IMR-90 (cell line): ENCODE results near the gene TCP11. TPM values are rescaled to one million over a fixed set of nuclear protein-coding genes. Genes with fewer than 3 reads are reported as not detected.

Experiments
- ATAC-seq: fragments of 200-7000 bp; cut with Tn5 transposase; 2 replicates; pipeline ENCODE4 v1.9.1; 2020; ENCODE audit warnings: low read depth, mild to moderate bottlenecking, moderate library complexity
- BruUV-seq: library from RNA; stranded (reverse); fragments of 400-500 nt; replicated peaks from 2 replicates; lab custom pipeline; 2021; lab: Mats Ljungman, UMichigan
- CTCF ChIA-PET: fragments of 300-600 bp; formaldehyde crosslinking; extraction: SDS; loops from one replicate; lab custom pipeline; 2021; ENCODE audit warnings: antibody characterized with exemption; lab: Yijun Ruan, JAX
- POLR2A ChIA-PET: fragments of 300-600 bp; sonication (Branson Sonifier 250); formaldehyde crosslinking; loops from one replicate; lab custom pipeline; 2022; ENCODE audit warnings: antibody characterized with exemption; ENCODE audit not compliant: unreplicated experiment; lab: Charles Lee
- DNase-seq: peaks from one replicate; pipeline ENCODE4 v3.0.0; 2013
- H2AFZ ChIP-seq: replicated peaks from 2 replicates; pipeline ENCODE3; 2013; ENCODE audit warnings: low read length, mild to moderate bottlenecking; ENCODE audit not compliant: poor library complexity
- H2AK5ac ChIP-seq: 2 replicates; pipeline ENCODE4 v1.6.1; 2013; ENCODE audit warnings: low read depth, low read length, inconsistent platforms
- H2AK9ac ChIP-seq: replicated peaks from 2 replicates; pipeline ENCODE3; 2013; ENCODE audit warnings: mild to moderate bottlenecking, low read depth, low read length, moderate library complexity; ENCODE audit not compliant: poor library complexity
- H2BK120ac ChIP-seq: 2 replicates; pipeline ENCODE4 v1.6.1; 2013; ENCODE audit warnings: low read depth, low read length, inconsistent platforms
- H2BK15ac ChIP-seq: 3 replicates; pipeline ENCODE4 v1.6.1; 2013; ENCODE audit warnings: low read depth, low read length, inconsistent platforms
- H2BK20ac ChIP-seq: 2 replicates; pipeline ENCODE4 v1.6.1; 2013; ENCODE audit warnings: low read depth, mild to moderate bottlenecking, inconsistent platforms, low read length, moderate library complexity
- H2BK5ac ChIP-seq: 2 replicates; pipeline ENCODE4 v1.6.1; 2013; ENCODE audit warnings: mild to moderate bottlenecking, low read depth, low read length, inconsistent platforms; ENCODE audit not compliant: poor library complexity, severe bottlenecking
- H3K14ac ChIP-seq: replicated peaks from 2 replicates; pipeline ENCODE4 v1.6.1; 2013; ENCODE audit warnings: low read depth, low read length, inconsistent platforms
- H3K18ac ChIP-seq: 2 replicates; pipeline ENCODE4 v1.6.1; 2013; ENCODE audit warnings: low read depth, low read length, control low read depth
- H3K23ac ChIP-seq: 2 replicates; pipeline ENCODE4 v1.6.1; 2013; ENCODE audit warnings: low read depth, low read length, inconsistent platforms
- H3K27ac ChIP-seq: 2 replicates; pipeline ENCODE4 v1.5.1; 2013; ENCODE audit warnings: mild to moderate bottlenecking, control low read depth, low read length; ENCODE audit not compliant: insufficient read depth
- H3K27me3 ChIP-seq: 2 replicates; pipeline ENCODE4 v1.6.1; 2013; ENCODE audit warnings: low read length; ENCODE audit not compliant: control insufficient read depth, insufficient read depth
- H3K36me3 ChIP-seq: 2 replicates; pipeline ENCODE4 v1.6.1; 2013; ENCODE audit warnings: low read length, mixed read lengths; ENCODE audit not compliant: control insufficient read depth, insufficient read depth
- H3K4ac ChIP-seq: 2 replicates; pipeline ENCODE4 v1.6.1; 2013; ENCODE audit warnings: low read depth, low read length, inconsistent platforms
- H3K4me1 ChIP-seq: 2 replicates; pipeline ENCODE4 v1.6.1; 2013; ENCODE audit warnings: low read length, mixed read lengths; ENCODE audit not compliant: control insufficient read depth, insufficient read depth
- H3K4me2 ChIP-seq: 2 replicates; pipeline ENCODE4 v1.6.1; 2013; ENCODE audit warnings: low read depth, mild to moderate bottlenecking, control low read depth, low read length, moderate library complexity
- H3K4me3 ChIP-seq: 2 replicates; pipeline ENCODE4 v1.5.1; 2013; ENCODE audit warnings: low read depth, mild to moderate bottlenecking, control low read depth, low read length, moderate library complexity; ENCODE audit not compliant: insufficient read depth
- H3K56ac ChIP-seq: 2 replicates; pipeline ENCODE4 v1.6.1; 2013; ENCODE audit warnings: low read length, inconsistent platforms; ENCODE audit not compliant: insufficient read depth; ENCODE audit errors: extremely low read depth
- H3K79me1 ChIP-seq, 2 experiments: 2 replicates each; pipeline ENCODE4 v1.6.1; 2013; ENCODE audit warnings: low read length in 2 of 2, inconsistent platforms in 1 of 2, low read depth in 1 of 2
- H3K9ac ChIP-seq: 2 replicates; pipeline ENCODE4 v1.6.1; 2013; ENCODE audit warnings: low read depth, low read length, control low read depth
- H3K9me1 ChIP-seq: 2 replicates; pipeline ENCODE4 v1.6.1; 2013; ENCODE audit warnings: low read length, inconsistent platforms; ENCODE audit not compliant: insufficient read depth
- H3K9me3 ChIP-seq: 2 replicates; pipeline ENCODE4 v1.6.1; 2013; ENCODE audit warnings: low read length; ENCODE audit not compliant: control insufficient read depth, insufficient read depth
- H4K20me1 ChIP-seq: 2 replicates; pipeline ENCODE4 v1.6.1; 2013; ENCODE audit warnings: low read length, inconsistent platforms; ENCODE audit not compliant: insufficient read depth
- H4K5ac ChIP-seq: 2 replicates; pipeline ENCODE4 v1.6.1; 2013; ENCODE audit warnings: mild to moderate bottlenecking, low read depth, low read length, control low read depth
- H4K8ac ChIP-seq, 2 experiments: 2 replicates each; pipeline ENCODE4 v1.6.1; 2013; ENCODE audit warnings: low read depth in 2 of 2, low read length in 2 of 2, control low read depth in 1 of 2, inconsistent platforms in 1 of 2
- H4K91ac ChIP-seq: 2 replicates; pipeline ENCODE4 v1.6.1; 2013; ENCODE audit warnings: low read depth, low read length, inconsistent platforms; ENCODE audit not compliant: insufficient read depth
- BHLHE40 ChIP-seq: fragments of 150-350 bp; IDR thresholded peaks from 2 replicates; pipeline ENCODE4 v1.6.1; 2016; ENCODE audit warnings: mild to moderate bottlenecking, low read depth, low read length
- CEBPB ChIP-seq: IDR thresholded peaks from 2 replicates; pipeline ENCODE4 v1.6.1; 2012; ENCODE audit warnings: low read depth, low read length, improper control_type of control experiment
- CHD1 ChIP-seq: IDR thresholded peaks from 2 replicates; pipeline ENCODE4 v1.6.1; 2012; ENCODE audit warnings: low read depth, low read length, improper control_type of control experiment
- CTCF ChIP-seq: conservative IDR thresholded peaks from 2 replicates; pipeline ENCODE4 v1.5.1; 2012; ENCODE audit warnings: mild to moderate bottlenecking, low read depth, low read length, improper control_type of control experiment
- ELK1 ChIP-seq: fragments of 150-350 bp; IDR thresholded peaks from 2 replicates; pipeline ENCODE4 v1.6.1; 2016; ENCODE audit warnings: low read depth, mild to moderate bottlenecking, low read length, moderate library complexity, borderline replicate concordance
- FOS ChIP-seq: fragments of 150-350 bp; IDR thresholded peaks from 2 replicates; pipeline ENCODE4 v1.6.1; 2016; ENCODE audit warnings: low read depth, low read length
- MAFK ChIP-seq: IDR thresholded peaks from 2 replicates; pipeline ENCODE4 v1.6.1; 2012; ENCODE audit warnings: low read depth, low read length, improper control_type of control experiment
- MAZ ChIP-seq: IDR thresholded peaks from 2 replicates; pipeline ENCODE4 v1.6.1; 2012; ENCODE audit warnings: low read depth, mild to moderate bottlenecking, low read length, improper control_type of control experiment, moderate library complexity, borderline replicate concordance
- MXI1 ChIP-seq: IDR thresholded peaks from 2 replicates; pipeline ENCODE4 v1.6.1; 2012; ENCODE audit warnings: low read depth, mild to moderate bottlenecking, low read length, moderate library complexity, borderline replicate concordance
- NFE2L2 ChIP-seq: fragments of 150-350 bp; IDR thresholded peaks from 2 replicates; pipeline ENCODE4 v1.6.1; 2016; ENCODE audit warnings: low read depth, mild to moderate bottlenecking, low read length
- RFX5 ChIP-seq: IDR thresholded peaks from 2 replicates; pipeline ENCODE4 v1.8.0; 2012; ENCODE audit warnings: low read depth, mild to moderate bottlenecking, low read length, moderate library complexity
- SMC3 ChIP-seq: fragments of 150-350 bp; IDR thresholded peaks from 2 replicates; pipeline ENCODE4 v1.6.1; 2016; ENCODE audit warnings: low read depth, mild to moderate bottlenecking, antibody characterized with exemption, low read length, moderate library complexity
- USF2 ChIP-seq: fragments of 150-350 bp; IDR thresholded peaks from 2 replicates; pipeline ENCODE4 v1.6.1; 2017; ENCODE audit warnings: mild to moderate bottlenecking, antibody characterized with exemption, low read length, low read depth
- WGBS, 2 experiments: methylation state at CpG; one replicate each; pipeline versions ENCODE4 v1.1.5 to v1.1.7; 2013; ENCODE audit warnings: missing lambda C conversion rate in 2 of 2; ENCODE audit not compliant: insufficient read length in 1 of 2; ENCODE audit errors: extremely low coverage in 2 of 2; 5-methylcytosine and 5-hydroxymethylcytosine counted together
- dilution Hi-C: fragments of 300-500 bp; cut with HindIII; formaldehyde crosslinking; loops from one replicate; pipeline ENCODE4 v1.14.3; 2018; ENCODE audit warnings: low sequenced_read_pairs; ENCODE audit not compliant: unreplicated experiment
- in situ Hi-C: fragments of 300-500 bp; cut with MboI; formaldehyde crosslinking; loops from 3 replicates; pipeline ENCODE4 v1.14.3; 2019; ENCODE audit warnings: low sequenced_read_pairs, inconsistent platforms, mixed read lengths
- intact Hi-C: fragments of 100-400 bp; cut with micrococcal nuclease; formaldehyde crosslinking; loops from 2 replicates; pipeline ENCODE4 v1.10.0; 2022
- polyA plus RNA-seq, 3 experiments: library from polyadenylated mRNA; depleted of rRNA; stranded (reverse); fragments of >200 nt; gene quantifications; 2 replicates each; pipeline ENCODE4 v1.2.3, GENCODE V29; 2012; ENCODE audit warnings: low replicate concordance in 1 of 3
- total RNA-seq: library from RNA; depleted of rRNA; stranded (reverse); fragments of >200 nt; gene quantifications from 2 replicates; pipeline ENCODE4 v1.2.3, GENCODE V29; 2012

Gene TCP11
- total and polyA plus RNA-seq, 2 of the 4 experiments (the other 2 are of a cell fraction) = 0.34 to 0.36 TPM

- WGBS, 2 experiments = 73% methylated on average over 11 of the region's 19 CpGs; no CpG with 5 or more reads in 1 of the 2 experiments
- Histone ChIP-seq H3K79me1 (no peaks in the 10 kb centered on the region), H4K8ac (no peak overlapping the region), H3K4me1 (no peaks in the 10 kb centered on the region), H3K18ac (no peak overlapping the region), H3K9ac (no peak overlapping the region), H2BK20ac (no peak overlapping the region), H4K20me1 (no peaks in the 10 kb centered on the region; the same call in 1 of the 2 replicates), H2AK5ac (no peak overlapping the region), H3K27ac (no peak overlapping the region), H4K91ac (no peak overlapping the region), H4K5ac (no peak overlapping the region), H2BK120ac (no peak overlapping the region), H3K9me1 (no peaks in the 10 kb centered on the region), H2BK5ac (no peak overlapping the region), H3K23ac (no peak overlapping the region), H3K27me3 (no peaks in the 10 kb centered on the region), H3K4me2 (no peak overlapping the region), H3K4ac (no peak overlapping the region), H3K36me3 (peaks cover 49% of the 10 kb centered on the region), H3K56ac (no peak overlapping the region), H3K14ac (no peak overlapping the region), H3K9me3 (no peaks in the 10 kb centered on the region), H2AFZ (no peak overlapping the region), H3K4me3 (no peak overlapping the region), H2BK15ac (no peak overlapping the region), H2AK9ac (no peak overlapping the region)
- ATAC-seq (no peak), DNase-seq (no peak)
- POLR2A ChIA-PET = no interaction called here
- TF ChIP-seq MAZ (no peak), CTCF (no peak), SMC3 (no peak), MXI1 (no peak), RFX5 (no peak), FOS (no peak), CEBPB (no peak), CHD1 (no peak), ELK1 (no peak), BHLHE40 (no peak), USF2 (no peak), MAFK (no peak), NFE2L2 (no peak)
- intact Hi-C loops = no loop called here
- CTCF ChIA-PET = no interaction called here
- in situ Hi-C loops = no loop called here
- no TSS peak for BruUV-seq
- dilution Hi-C loops = no loop called here
Measured at GRCh38 chr6:35082046-35082732, 59.0 kb downstream of the TCP11 start.
